Measurements from ENCODE around the gene PTH2.
"Not testable (repeated sequence)": the region's sequence is repeated elsewhere in the genome, so short reads cannot be mapped to it uniquely, and the experiment has no call there.

The PTH2 gene

DNA sequence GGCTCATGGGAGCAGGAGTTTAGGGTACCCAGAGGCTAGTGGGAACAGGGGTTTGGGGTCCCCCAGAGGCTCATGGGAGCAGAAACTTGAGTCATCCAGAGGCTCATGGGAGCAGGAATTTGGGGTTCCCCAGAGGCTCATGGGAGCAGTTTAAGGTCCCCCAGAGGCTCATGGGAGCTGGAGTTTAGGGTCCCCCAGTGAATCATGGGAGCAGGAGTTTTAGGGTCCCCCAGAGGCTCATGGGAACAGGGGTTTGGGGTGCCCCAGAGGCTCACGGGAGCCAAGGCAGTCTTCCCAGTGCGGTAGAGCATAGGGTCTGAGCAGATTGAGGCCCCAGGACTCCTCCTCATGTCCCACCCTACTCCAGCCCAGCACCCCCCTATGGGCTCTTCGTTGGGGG lies 42.1 kb upstream of the PTH2 start:
- no peak for DNase-seq (ENCODE audit: extremely low read depth, low read depth)
- TF ChIP-seq CTCF (IDR thresholded peaks at IDR 0.05; ENCODE audit: low read depth, low read length): no peak

DNA sequence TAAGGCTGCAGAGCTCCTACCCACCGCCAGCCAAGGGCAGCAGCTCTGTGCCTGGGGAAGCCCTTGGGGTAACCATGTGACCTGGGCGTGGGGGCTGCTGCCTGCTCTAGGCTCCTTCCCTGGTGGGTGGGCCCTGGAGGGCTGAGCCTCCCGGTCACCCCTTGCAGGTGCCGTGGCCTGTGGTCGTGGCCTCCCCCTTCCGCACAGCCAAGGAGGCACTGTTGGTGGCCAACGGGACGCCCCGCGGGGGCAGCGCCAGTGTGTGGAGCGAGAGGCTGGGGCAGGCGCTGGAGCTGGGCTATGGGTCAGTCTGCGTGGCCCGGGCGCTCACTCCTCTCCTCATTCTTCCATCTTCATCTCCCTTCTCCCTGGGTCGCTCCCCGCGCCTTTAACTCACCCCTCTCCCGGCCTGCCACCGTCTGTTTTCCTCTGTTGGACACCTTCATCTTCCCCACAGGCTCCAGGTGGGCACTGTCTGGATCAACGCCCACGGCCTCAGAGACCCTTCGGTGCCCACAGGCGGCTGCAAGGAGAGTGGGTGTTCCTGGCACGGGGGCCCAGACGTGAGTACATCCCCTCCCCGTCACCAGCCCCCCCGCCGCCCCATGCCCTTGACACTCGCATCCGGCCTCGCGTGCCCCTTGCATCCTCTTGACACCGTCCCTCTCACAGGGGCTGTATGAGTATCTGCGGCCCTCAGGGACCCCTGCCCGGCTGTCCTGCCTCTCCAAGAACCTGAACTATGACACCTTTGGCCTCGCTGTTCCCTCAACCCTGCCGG lies 40.9 kb upstream of the PTH2 start:
- no peak for DNase-seq (ENCODE audit: extremely low read depth, low read depth)
- no peak for TF ChIP-seq CTCF (IDR thresholded peaks at IDR 0.05; ENCODE audit: low read depth, low read length)

GRCh38 chr19:49462492-49462891 lies 39.3 kb upstream of the PTH2 start:
- no peak for DNase-seq (ENCODE audit: extremely low read depth, low read depth)
- no peak for TF ChIP-seq CTCF (IDR thresholded peaks at IDR 0.05; ENCODE audit: low read depth, low read length)

GRCh38 chr19:49461656-49462055 lies 38.4 kb upstream of the PTH2 start:
- TF ChIP-seq CTCF (IDR thresholded peaks at IDR 0.05; ENCODE audit: low read depth, low read length): no peak
- DNase-seq (ENCODE audit: extremely low read depth, low read depth): no peak

DNA sequence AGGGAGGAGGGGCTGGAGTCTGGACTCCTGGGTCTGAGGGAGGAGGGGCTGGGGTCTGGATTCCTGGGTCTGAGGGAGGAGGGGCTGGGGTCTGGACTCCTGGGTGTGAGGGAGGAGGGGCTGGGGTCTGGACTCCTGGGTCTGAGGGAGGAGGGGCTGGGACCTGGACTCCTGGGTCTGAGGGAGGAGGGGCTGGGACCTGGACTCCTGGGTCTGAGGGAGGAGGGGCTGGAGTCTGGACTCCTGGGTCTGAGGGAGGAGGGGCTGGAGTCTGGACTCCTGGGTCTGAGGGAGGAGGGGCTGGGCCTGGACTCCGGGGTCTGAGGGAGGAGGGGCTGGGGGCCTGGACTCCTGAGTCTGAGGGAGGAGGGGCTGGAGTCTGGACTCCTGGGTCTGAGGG lies 37.9 kb upstream of the PTH2 start:
- DNase-seq (ENCODE audit: extremely low read depth, low read depth): not testable (repeated sequence)

DNA sequence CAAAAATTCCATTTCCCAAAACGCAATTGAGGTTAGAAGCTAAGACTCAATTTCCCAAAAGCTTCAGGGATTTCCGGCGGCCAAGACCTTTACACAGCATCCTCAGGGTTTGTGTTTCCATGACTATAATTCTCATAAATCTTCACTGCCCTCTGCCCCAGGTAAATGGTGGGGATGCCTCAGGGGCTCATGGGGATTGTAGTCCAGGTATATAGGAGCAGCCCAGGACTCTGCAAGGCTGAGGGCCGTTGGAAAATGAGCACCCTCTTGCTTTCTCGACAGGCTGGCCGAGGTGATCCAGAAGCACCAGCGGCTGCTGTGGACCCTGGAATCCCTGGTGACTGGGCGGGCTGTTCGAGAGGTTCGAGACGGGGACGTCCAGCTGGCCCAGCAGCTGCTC lies 36.1 kb upstream of the PTH2 start:
- TF ChIP-seq CTCF (IDR thresholded peaks at IDR 0.05; ENCODE audit: low read depth, low read length): no peak
- no peak for DNase-seq (ENCODE audit: extremely low read depth, low read depth)

GRCh38 chr19:49458567-49458903 lies 35.3 kb upstream of the PTH2 start:
- no peak for DNase-seq (ENCODE audit: extremely low read depth, low read depth)
- TF ChIP-seq CTCF (IDR thresholded peaks at IDR 0.05; ENCODE audit: low read depth, low read length): no peak

DNA sequence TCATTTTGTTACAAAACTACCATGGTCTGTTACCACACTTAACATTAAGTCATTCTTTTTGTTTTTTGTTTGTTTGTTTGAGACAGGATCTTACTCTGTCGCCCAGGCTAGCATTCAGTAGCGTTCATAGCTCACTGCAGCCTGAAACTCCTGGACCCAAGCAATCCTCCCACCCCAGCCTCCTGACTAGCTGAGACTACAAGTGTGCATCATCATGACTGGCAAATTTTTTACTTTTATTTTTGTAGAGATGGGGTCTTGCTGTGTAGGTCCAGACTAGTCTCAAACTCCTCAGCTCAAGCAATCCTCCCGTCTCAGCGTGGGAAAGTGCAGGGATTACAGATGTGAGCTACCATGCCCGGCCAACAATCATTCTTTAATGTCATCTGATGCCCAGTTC lies 33.1 kb upstream of the PTH2 start:
- peak; percentile 43 for DNase-seq (ENCODE audit: extremely low read depth, low read depth)
- no peak for TF ChIP-seq CTCF (IDR thresholded peaks at IDR 0.05; ENCODE audit: low read depth, low read length)

All from AG09319 (cell line).